CD4-positive, alpha-beta T cell treated with Interleukin-15 for 1 hour (primary cell): Measurements from ENCODE around the gene ARF6.
"Not testable (repeated sequence)": the region's sequence is repeated elsewhere in the genome, so short reads cannot be mapped to it uniquely, and the experiment has no call there.

ENCODE experiments used
- DNase-seq: peaks from one replicate; pipeline ENCODE4 v3.0.0-alpha.2; 2020

Gene ARF6

GRCh38 chr14:49892636-49893308 is at the start of gene ARF6:
Gene ARF6, plus strand, starts transcription at chr14:49893082. Its CDS starts 655 bp downstream, at chr14:49893737.
- DNase-seq = peak; percentile 97

GRCh38 chr14:49849213-49849847 is 43.6 kb upstream of the ARF6 start:
- DNase-seq = no peak

GRCh38 chr14:49851813-49852212 is 41.1 kb upstream of the ARF6 start:
- no peak for DNase-seq

GRCh38 chr14:49852301-49853157 is 40.4 kb upstream of the ARF6 start, which contains the start of gene NEMF:
Gene NEMF, minus strand, starts transcription at chr14:49852788. Its CDS starts 35 bp downstream, at chr14:49852753.
- peak; percentile 76 for DNase-seq

- no peak for DNase-seq
Observed at GRCh38 chr14:49853158-49853477, 39.8 kb upstream of the ARF6 start.

- DNase-seq = peak; percentile 81
Observed at GRCh38 chr14:49853572-49854375, 39.1 kb upstream of the ARF6 start.

- no peak for DNase-seq
Observed at GRCh38 chr14:49857427-49858003, 35.4 kb upstream of the ARF6 start.

- no peak for DNase-seq
Observed at GRCh38 chr14:49858383-49858782, 34.5 kb upstream of the ARF6 start.

GRCh38 chr14:49860988-49861698 is 31.7 kb upstream of the ARF6 start:
- no peak for DNase-seq

- peak; percentile 76 for DNase-seq
Observed at GRCh38 chr14:49861699-49862088, 31.2 kb upstream of the ARF6 start.

- peak; percentile 86 for DNase-seq
Observed at GRCh38 chr14:49862089-49862673, 30.7 kb upstream of the ARF6 start.

- DNase-seq = peak; percentile 53
Observed at GRCh38 chr14:49863487-49864281, 29.2 kb upstream of the ARF6 start.

GRCh38 chr14:49865431-49865859 is 27.4 kb upstream of the ARF6 start:
- DNase-seq = peak; percentile 77

- peak; percentile 98 for DNase-seq
Observed at GRCh38 chr14:49867831-49868719, 24.8 kb upstream of the ARF6 start.

- DNase-seq = no peak
Observed at GRCh38 chr14:49868720-49869114, 24.2 kb upstream of the ARF6 start.

- no peak for DNase-seq
Observed at GRCh38 chr14:49870908-49871307, 22.0 kb upstream of the ARF6 start.

GRCh38 chr14:49873548-49873947 is 19.3 kb upstream of the ARF6 start:
- DNase-seq = not testable (repeated sequence)

GRCh38 chr14:49875640-49876198 is 17.2 kb upstream of the ARF6 start:
- no peak for DNase-seq

GRCh38 chr14:49876563-49877127 is 16.2 kb upstream of the ARF6 start:
- DNase-seq = no peak
